Activated T-cell treated with anti-CD3 and anti-CD28 coated beads for 4 hours (primary cell): Measurements from ENCODE around the gene GPC6.
A peak's percentile ranks its signal among the peaks of the same experiment; 100 is the strongest.

Experiments used
- DNase-seq: peaks from one replicate; pipeline ENCODE4 v3.0.0-alpha.2; 2020

The GPC6 gene

DNA sequence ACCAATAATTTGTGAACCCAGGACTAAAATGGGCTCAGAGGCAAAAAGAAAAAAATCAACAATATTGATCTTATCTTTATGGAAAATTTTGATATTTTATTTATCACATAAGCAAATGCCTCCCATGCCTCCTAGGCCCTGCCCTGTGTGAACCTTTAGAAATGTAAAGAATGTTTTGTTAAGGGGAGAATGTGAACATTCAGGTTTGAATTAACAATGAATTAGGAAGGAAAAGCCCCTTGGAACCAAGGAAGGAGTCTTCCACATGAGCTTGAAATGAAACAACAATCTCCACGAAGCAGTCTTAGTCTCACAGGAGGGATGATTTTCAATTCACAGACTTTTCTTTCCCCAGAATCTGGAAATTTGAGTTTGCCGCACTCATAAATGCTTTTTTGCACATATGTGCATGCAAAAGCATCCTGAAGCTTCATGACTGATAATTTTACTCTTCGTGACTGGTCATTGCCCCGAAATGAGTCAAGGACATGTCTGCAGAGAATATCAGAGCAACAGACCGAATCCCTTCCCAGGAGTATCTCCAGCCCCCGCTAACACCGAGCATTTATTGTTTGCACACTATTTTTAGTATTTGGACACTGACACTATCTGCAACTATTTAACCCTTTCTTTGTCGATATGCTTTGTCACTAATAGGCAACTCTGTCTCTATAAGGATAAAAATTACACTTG, 1117.7 kb downstream of the GPC6 start:
- no peak for DNase-seq

DNA sequence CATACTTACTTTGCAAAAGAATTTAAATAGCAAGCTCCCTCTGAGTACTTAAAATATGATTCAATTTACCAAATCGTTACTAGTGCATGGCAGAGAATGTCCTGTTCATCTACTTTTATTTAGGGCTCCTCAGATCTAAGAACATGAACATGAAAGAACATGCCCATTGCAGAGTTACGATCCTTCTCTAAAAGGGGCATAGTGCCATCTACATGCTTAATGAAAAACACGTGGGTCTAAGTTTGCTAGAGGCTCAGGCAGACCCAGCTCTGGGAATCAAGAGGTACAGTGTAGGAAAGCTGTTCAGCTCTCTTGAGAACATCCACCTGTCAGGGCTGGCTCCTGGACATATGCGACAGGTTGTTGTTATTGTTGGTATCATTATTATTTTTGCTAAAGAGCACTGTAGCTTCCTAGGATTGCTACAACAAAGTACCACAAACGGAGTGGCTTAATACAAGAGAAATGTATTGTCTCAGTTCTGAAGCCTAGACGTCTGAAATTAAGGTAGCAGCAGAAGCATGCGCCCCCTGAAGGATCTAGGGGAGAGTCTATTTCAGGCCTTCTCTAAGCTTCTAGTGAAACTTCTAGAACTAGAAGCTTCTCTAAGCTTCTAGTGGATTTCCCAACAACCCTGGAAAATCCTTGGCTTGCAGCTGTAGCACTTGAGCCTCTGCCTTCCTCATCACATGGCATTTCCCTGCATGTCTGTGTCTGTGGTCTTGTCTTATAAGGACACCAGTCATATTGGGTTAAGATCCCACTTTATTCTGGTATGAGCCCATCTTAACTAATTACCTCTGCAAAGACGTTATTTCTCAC, 1119.0 kb downstream of the GPC6 start:
- no peak for DNase-seq

DNA sequence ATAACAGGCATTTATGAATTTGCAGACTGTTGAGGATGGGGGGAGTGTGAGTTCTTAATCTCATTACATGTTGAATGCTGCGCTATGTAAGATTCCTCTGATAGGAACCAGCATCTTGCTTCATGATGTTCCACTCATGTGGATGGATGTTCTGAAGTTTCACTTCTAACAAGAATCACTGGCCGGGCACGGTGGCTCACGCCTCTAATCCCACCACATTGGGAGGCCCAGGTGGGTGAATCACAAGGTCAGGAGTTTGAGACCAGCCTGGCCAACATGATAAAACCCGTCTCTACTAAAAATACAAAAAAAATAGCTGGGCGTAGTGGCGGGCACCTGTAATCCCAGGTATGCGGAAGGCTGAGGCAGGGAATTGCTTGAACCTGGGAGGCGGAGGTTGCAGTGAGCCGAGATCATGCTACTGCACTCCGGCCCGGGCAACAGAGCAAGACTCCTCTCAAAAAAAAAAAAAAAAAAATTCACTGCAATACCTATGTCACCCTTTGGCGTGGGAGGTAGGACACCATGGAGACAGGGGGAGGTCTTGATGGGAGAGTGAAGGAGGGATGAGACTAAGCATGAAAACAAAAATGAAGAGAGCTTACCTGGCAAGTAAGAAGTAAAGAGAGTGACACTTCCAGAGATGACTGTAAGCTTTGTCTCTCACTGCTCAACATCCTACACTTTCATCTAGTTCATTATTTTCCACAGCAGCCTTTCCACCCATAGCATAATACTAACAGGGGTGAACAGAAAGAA, 1119.8 kb downstream of the GPC6 start:
- no peak for DNase-seq

DNA sequence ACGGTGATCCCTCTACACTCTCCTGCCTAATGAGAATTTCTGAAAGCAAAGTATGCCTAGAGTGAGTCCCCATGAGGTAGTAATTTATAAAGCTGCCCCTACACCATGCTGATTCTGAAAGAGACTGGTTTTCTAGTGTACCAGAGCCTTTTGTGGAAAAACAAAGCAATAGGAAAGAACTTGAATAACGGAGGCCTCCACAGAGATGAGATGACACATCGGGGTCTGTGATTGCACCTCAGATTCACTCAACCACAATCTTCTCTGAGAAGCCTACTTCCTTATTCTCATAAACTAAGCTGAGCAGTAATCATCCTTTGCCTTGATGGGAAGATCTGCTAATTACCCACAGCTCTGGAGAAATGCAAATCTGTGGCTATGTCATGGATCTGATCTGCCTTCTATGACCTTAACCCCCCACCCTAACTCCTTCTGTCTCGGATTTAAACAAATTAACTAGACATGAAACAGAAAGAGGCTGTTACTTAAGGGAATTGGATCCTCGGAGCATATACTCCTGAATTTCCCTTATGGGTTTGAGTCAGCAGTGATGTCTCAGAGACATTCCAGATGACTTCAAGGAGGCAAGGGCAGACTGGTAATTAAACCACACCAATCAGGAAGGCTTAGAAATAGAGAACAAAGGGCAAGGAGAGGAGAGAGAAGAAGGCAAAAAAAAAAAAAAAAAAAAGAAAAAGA, 1124.8 kb downstream of the GPC6 start:
- no peak for DNase-seq

DNA sequence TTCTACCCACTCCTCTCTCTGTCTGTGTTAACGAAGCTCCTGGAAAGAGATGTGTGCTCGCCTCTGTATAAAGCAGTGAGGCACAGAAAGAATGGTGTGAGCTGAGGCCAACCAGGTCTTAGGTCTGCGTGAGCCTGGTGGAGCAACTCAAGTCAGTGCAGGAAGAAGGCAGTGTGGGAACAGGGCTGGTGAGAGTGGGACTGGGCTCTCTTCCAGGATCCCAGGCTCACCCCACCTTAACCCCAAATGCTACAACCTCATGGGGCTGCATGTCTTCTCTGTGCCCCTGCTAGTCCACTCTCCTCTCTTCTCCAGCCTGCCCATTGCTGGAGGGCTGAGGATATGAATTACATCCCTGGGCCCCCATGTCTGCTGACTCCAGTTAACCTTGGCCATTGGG, 1125.5 kb downstream of the GPC6 start:
- no peak for DNase-seq

DNA sequence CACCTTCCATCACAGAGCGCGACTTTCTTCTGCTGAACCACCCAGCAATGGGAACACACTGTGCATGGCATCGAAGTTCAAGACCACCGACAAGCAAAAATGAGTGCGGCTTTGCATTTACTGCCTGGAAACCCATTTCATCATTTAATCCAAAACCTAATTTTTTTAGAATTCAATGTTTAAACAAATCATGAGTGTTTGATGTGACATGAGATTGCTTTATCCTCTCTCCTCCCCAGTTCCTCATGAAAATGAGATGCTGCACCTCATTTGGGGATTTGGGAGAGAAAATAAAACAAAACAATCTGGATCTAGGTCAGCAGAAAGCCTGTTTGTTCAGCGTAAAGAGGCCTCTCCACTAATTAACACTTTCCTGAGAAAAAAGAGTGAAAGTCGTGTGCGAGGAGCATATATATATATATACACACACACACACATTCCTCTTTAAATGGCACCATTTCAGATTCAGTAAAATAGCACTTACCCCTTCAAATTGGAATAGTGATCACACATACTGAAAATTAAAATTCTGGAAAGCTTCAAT, 1126.6 kb downstream of the GPC6 start:
- no peak for DNase-seq

DNA sequence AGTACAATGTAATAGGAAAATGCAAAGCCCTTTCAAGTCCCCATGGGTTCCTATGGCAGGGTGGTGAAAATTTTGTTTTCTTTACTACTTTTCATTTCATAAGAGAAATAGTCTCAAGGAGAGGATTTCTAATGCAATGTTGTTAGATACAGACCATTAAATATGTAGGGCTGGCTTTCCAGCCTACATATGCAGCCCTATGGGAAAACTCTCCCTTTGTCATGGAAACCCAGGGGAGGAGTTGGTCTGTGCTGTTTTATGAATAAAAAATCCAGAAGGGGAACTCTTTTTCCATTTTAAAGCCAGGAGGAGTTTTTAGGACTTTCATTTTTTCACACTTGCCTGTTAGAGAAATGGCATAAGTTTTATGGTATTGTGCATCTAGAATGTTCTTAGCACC, 1133.3 kb downstream of the GPC6 start:
- no peak for DNase-seq

DNA sequence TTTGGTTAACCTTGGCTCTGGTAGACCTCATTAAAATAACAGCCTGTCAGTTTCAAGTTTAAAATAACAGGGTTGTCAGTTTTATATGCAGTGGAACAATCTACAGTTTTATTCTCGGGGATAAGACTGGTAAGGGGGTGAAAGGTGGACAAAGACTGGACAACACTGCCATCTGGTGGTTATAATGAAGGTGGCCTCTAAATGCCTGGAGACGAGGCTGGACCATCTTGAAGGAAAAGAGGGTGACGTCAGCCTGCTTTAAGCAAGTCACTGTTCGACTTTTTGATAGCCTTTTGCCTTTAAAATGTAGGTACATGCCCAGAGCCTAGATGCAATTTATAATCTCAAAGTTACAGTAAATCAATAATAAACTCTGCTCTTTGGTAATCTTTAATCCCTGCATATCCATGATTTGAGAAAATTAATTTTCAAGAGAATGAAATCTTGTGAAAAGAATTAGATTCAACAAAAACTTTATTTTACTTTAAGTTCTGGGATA, 1135.9 kb downstream of the GPC6 start:
- DNase-seq, result peak; percentile 58

DNA sequence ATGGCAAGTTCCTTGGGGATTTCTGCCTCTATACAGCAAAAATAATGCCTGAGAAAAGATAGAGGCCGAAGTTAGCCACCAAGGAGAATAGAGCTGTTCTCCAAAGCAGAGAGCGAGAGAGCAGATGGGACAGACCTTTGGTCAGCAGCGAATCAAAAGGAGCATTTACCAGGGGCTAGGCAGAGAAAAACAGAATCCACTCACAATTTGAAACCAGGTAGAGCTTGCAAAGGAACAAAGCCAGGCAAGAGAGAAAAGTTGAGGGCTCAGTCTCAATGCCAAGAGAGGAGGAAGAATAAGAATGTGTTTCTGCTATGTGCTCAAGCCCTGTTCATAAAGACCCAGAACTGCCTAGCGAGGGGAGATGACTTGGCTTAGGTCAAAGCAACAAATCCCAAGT, 1140.1 kb downstream of the GPC6 start:
- DNase-seq, result no peak

DNA sequence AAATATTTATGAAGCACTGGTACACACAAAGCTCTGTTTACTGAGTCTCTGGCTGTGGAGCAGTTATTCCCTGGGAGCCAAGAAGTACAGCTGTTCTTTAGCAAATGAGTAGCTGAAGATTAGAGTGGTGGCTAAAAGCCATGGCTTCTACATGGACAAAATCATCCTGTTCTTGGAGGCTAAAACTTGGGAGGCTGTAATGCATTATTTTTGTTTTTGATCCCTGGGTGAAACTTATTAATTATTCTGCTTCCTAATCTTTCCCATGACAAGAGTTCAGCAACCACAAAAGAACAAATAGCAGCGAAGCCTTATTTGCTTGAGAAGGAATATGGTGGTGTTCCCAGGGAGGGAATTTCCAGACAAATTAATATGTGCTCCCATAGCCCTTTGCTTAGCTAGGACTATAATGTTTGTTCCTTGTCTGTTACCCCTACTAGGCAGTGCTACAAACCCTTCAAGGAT, 1143.4 kb downstream of the GPC6 start:
- DNase-seq, result no peak

DNA sequence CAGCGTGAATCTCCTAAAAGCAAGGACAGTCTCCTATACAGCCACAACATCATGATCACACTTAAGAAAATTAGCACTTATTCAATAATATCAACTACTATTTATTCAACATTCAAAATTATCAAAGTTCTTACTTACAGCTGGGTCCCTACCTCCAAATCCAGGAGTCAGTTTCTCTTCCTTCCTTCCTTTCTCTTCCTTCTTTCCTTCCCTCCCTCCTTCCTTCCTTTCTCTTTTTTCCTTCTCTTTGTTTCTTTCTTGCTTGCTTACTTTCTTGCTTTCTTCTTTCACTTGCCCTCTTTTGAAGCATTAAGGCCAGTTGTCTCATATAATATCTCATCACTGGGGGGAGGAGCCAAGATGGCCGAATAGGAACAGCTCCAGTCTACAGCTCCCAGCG, 1145.2 kb downstream of the GPC6 start:
- DNase-seq, result no peak

DNA sequence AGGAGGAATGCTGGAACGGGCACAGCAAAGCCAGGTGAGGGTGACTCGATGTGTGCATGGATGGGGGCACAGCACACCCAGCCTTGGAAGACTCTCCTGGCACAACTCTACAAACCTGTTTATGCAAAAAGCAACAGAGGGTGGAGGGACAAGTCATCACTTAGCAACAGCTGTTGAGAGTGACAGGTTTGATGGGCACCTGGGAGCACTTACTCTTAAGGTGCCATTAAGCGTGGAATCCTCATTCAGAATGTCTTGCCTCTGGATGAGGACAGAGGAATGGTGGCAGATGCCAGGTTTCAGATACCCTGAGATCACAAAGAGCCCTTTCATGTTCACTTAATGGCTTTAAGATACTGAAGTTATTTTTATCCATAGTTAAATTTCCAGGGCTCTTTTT, 1155.9 kb downstream of the GPC6 start:
- DNase-seq, result no peak

DNA sequence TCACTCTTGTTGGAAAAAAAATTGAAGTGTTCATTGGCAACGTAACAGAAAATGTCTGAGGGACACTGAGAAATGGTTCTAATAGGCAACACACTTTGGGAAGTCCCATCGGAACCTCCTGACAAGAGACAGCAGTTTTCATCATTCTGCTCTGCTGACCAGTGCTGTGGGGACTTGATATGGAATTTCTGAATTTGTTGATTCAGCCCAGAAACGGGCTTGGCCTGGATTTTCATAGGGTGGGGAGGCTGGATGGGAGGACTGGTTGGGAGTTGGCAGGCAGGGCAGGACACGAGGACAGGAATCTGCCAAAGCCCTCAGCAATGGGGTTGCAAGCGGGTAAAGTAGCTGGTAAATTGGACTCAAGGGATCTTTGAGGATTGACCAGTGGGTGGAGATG, 1156.4 kb downstream of the GPC6 start:
- no peak for DNase-seq

DNA sequence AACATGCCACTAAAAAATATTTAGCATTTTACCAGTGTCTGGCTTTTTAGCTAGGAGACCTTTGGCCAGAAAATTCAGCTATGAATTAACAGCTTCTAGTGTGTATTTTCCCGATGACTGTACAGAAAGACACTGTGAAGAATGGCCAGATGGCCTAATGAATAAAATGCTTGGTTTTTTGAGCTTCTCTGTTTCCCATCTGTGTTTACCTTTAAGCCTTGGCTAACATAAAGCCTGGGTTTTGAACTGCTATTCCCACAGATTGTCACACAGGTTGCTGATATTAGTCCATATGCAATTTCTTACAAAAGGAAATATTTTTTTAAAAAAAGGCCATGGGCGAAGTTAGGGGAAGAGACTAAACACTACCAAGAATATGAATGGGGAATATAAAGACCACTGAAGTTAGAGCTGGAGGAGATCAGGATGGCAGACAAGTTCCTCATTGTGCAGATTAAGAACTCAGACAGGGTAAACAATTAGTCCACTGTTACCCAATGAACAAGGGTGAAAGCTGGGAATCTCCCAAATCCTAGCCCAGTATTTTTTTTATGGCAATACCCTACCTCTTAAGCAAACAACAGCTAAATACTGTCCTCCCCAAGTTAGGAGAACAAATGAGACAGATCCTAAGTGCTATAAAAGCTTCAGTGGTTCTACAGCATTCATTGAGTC, 1157.8 kb downstream of the GPC6 start:
- DNase-seq, result no peak

DNA sequence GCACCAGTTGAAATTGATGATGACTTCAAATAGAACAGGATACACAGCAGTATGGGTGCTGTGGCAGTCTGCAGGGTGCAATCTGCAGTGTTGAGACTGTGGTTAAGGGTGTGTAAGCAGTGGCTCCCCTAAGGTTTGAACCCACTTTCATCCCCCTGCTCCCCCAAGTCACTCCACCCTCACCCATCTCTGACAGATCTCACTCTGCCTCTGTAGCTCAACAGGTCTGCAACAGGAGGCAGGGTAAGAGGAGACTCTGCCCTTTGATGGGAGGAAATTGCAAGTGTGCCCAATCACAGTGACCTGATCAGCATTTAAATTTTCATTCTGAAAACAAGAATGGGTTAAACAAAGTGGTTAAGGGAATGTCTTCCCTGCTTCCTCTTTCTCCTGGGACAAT, 1160.4 kb downstream of the GPC6 start:
- no peak for DNase-seq

DNA sequence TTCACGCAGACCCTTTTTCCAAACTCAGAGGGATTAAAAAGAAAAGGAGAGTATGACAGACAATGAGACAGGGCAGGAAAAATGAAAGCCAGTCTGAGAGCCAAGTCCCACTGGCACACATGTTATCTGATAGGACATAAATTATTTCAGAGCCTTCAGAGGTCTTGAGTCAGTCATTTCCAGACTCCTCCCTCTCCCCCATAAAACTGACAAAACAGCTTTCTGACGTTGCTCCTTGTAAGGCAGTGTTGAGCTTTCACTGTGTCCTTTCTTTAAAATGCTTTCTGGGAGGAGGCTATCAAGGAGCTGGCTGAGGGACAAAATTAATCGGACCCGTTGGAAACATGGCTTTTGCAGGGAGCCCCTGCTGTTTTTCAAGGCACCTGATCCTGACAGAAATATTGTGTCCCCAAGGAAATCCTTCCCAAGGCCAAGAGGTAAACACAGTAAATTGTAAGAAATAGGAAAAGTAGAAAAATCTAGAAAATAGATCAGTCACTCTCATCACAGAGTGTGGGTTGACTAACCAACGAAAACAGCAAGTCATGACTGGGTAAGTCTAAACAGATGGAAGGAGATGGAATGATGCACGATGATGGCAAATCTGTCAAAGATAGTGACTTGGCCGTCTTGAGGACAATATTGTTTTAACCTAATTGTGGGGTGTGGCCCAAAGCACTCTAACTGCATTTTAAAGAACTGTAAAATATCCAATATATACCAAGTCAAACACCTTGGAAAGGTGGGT, 1163.2 kb downstream of the GPC6 start:
- DNase-seq, result no peak

DNA sequence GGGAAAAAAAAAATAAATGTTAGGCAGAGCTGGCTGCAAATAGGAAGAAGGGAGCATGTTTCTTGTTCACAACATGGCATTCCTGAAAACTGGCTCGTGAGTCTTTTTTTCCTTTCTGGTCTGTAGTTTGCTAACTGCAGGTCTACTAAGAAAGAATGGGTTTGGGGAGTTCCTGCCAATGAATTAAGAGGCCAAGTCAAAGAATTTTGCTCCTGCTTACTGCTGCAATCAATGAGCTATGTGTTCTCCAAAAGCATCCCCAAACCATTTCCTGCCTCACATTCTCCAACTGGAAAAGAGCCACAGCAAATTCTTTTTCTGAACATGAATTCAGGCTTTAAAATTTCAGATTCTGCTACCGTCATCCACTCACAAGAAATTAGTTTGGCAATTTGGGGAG, 1164.3 kb downstream of the GPC6 start:
- DNase-seq, result no peak

DNA sequence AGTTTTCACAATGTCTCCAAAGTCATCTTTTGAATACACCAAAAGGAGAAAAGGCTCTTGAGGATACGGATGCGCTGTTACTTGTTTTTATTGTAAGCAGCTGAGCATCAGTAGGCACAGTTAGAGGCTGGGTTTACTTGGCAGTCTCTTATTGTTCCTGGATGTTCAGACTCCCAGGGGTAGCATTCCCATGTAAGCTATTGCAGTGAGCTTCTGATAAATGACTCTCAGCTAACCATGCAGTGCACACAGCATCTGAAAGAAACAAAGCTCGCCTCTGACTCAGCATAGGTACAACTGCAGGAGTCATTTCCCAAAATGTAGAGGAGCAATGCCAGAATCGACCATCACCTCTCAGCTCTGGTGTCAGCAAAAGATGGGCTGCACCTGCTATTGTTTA, 1168.1 kb downstream of the GPC6 start:
- DNase-seq, result no peak

DNA sequence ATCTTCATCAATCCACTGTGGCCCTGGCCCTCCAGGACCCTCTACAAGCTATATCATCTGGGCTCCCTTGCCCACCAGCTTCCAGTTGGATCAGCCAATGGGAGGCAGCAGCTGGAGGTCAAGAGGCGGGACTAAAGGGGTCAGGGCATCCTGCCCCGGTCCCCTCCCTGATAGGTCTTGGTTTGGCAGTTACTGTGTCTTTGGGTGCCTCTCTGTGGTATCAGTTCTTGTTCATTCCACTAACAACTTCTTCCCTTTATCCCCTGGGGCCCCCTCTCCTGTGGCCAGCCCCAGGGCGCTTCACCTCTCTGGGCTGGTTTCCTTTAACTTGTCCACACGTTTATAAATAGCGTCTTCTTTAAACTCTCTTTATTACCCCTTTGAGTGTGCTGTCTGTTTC, 1169.3 kb downstream of the GPC6 start:
- no peak for DNase-seq

DNA sequence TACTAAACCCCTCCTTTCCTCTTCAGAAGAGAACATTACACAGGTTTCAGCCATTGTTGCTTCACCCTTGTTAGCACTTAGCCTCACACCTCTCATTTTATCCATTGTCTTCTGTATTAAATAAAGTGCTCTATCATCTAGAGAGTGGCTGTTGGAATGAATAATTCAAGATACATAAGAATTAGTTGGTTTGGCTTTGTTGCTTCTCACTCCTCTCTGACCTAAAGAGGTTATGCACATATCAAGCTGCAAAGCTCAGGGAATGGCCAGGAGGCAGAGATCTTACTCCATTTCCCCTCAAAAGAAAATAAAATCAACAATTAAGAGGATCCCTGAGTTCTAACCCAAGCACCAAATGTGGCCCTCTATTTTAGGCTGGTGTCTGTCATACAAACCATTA, 1173.2 kb downstream of the GPC6 start:
- no peak for DNase-seq

DNA sequence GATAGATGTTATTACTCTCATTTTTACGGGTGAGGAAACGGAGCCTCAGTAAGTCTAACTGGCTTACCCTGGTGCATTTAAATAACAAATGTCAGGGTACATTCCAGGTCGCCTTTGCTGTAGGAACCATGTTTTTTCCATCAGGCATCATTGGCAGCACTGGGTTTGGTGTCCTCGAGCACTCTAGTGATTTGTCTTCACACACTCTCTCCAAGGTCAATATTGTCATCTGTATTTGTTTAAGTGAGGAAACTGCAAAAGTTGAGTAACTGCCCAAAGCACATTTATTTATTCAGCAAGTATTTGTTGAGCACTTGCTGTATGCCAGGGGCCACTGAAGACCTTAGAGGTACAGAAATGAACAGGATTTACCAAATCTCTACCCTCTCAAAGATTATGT, 1174.3 kb downstream of the GPC6 start:
- no peak for DNase-seq
